Thymus (tissue), 11 donors: ENCODE results near the gene PRCD. TPM values are rescaled to one million over a fixed set of nuclear protein-coding genes. Genes with fewer than 3 reads are reported as not detected.
"Not testable (repeated sequence)": the region's sequence is repeated elsewhere in the genome, so short reads cannot be mapped to it uniquely, and the experiment has no call there.

Experiments
- DNase-seq, 9 donors: peaks; one replicate each; pipeline ENCODE4 v3.0.0-alpha.2; 2013; ENCODE audit warnings: low spot score in 9 of 9, low read depth in 6 of 9, missing footprints in 1 of 9
- H3K27ac ChIP-seq, 2 donors: one replicate each; pipeline ENCODE4 v1.5.1; 2013; ENCODE audit warnings: control low read depth in 1 of 2, low read depth in 1 of 2, low read length in 1 of 2, mild to moderate bottlenecking in 1 of 2, moderate library complexity in 1 of 2
- H3K27me3 ChIP-seq, 2 donors: one replicate each; pipeline ENCODE4 v1.5.1; 2013; ENCODE audit warnings: low read length in 1 of 2; ENCODE audit not compliant: control insufficient read depth in 2 of 2, insufficient read depth in 1 of 2
- H3K36me3 ChIP-seq, 2 donors: one replicate each; pipeline ENCODE4 v1.5.1; 2013; ENCODE audit warnings: low read length in 1 of 2, mild to moderate bottlenecking in 1 of 2, moderate library complexity in 1 of 2; ENCODE audit not compliant: control insufficient read depth in 2 of 2, insufficient read depth in 2 of 2
- H3K4me1 ChIP-seq, 2 donors: one replicate each; pipeline ENCODE4 v1.5.1; 2013; ENCODE audit warnings: low read length in 2 of 2; ENCODE audit not compliant: control insufficient read depth in 2 of 2, insufficient read depth in 2 of 2
- H3K4me3 ChIP-seq, 2 donors: one replicate each; pipeline ENCODE4 v1.5.1; 2013; ENCODE audit warnings: low read length in 2 of 2, control low read depth in 1 of 2, mild to moderate bottlenecking in 1 of 2
- H3K9me3 ChIP-seq, 2 donors: one replicate each; pipeline ENCODE4 v1.5.1; 2013; ENCODE audit warnings: low read length in 1 of 2, mild to moderate bottlenecking in 1 of 2; ENCODE audit not compliant: control insufficient read depth in 2 of 2, insufficient read depth in 1 of 2
- WGBS: extraction: QIAGEN DNeasy Blood & Tissue Kit; methylation state at CpG from one replicate; pipeline ENCODE4 v1.1.7; 2013; 5-methylcytosine and 5-hydroxymethylcytosine counted together
- polyA plus RNA-seq: library from polyadenylated mRNA; stranded (reverse); fragments of 200-250 nt; gene quantifications from one replicate; pipeline ENCODE4 v1.2.3, GENCODE V29; 2013
- total RNA-seq: library from RNA; stranded (reverse); fragments of 120-200 nt; gene quantifications from one replicate; pipeline ENCODE4 v1.2.4, GENCODE V29; 2013
- donor health status: healthy.

The PRCD gene
- total and polyA plus RNA-seq, 2 donors, result 0.47 to 16.8 TPM

DNA sequence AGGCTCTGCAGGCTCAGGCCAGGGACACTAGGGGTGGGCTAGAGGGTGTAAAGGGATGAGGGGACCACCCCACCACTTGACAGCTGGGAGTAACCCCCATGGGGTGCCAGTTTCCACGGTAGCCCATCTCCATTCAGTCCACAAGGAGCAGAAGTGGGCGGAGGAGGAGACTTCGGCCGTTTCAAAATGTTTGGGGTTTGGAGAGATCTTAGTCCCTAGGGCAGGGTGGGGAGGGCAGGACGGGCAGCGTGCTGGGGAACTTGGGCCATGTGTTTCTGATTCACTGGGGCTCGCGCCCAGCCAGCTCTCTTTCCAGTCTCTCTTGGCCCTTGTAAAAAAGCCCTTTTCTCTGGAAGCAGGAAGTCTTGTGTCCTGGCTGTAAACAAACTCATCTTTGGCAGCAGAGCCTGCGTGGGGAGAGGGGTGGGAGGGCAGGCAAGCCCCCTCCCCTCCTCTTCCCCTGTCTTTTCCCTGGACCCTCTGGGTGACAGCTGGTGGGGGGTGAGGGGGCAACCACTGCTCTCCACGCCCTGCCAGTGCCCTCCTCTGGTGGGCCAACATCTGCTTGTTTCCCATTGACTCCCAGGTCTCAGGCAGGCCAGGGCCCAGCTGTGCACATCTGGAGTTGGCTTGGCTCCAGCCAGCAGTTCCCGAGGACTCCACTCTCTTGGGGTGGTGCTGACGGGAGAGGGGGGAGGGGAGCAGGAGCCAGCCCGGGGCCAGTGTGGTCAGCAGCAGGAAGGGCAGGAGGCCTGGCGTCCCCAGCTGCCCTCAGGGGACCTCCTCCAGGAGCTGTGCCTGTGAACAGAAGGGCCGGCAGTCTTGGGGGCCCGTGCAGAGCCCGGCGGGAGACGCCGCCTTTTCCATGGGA is 10.4 kb upstream of the PRCD start:
- Histone ChIP-seq H3K4me3 (peak overlapping the region in 1 of 2 donors; percentile 53), H3K36me3 (no peaks in the 10 kb centered on the region), H3K27me3 (no peaks in the 10 kb centered on the region), H3K9me3 (no peaks in the 10 kb centered on the region), H3K4me1 (peaks cover 23 to 41% of the 10 kb centered on the region in 2 donors), H3K27ac (peak overlapping the region; percentile 47 to 99)
- DNase-seq, result no peak
- WGBS, result 83% methylated on average over 20 of the region's 20 CpGs

- Histone ChIP-seq H3K4me1 (peaks cover 23 to 46% of the 10 kb centered on the region in 2 donors), H3K27ac (peak overlapping the region; percentile 26 to 72), H3K9me3 (no peaks in the 10 kb centered on the region), H3K4me3 (no peak overlapping the region), H3K36me3 (no peaks in the 10 kb centered on the region), H3K27me3 (peaks cover 0 to 6% of the 10 kb centered on the region in 2 donors)
- WGBS, result 94% methylated on average over 23 of the region's 23 CpGs
- no peak for DNase-seq
Measured at GRCh38 chr17:76530095-76530723, 9.6 kb upstream of the PRCD start.

DNA sequence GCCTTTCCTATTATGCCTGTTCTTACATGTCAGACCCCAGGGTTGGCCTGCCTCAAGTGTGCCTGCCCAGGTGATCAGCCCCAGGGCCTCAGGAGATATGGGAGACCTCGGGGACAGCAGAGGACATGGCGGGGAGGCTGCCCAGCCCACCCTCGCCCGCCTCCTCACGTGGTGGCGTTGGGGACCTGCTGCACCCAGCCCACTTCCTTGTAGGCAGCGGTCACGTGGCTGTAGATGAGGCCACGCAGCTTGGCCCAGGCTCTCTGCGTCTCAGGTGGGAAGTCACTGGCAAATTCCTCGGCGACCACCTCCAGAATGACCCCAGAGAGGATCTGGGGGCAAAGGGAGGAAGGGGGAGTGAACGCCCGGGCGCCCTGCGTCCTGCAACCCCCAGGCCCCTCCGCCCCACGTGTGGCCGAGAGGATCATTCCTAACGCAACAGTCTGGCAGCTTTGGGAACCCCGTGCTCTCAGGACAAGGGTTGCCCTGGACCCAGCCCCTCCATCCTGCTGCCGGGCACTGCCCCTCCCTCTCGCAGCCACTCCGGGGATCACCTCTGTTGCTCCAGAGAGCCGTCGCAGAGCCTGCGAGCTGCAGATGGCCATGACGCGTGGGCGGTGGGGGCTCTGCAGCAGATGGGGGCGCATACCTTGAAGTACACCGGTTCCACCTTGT is 8.9 kb upstream of the PRCD start:
- Histone ChIP-seq H3K9me3 (no peaks in the 10 kb centered on the region), H3K36me3 (no peaks in the 10 kb centered on the region), H3K27ac (no peak overlapping the region), H3K4me1 (peaks cover 23 to 46% of the 10 kb centered on the region in 2 donors), H3K4me3 (no peak overlapping the region), H3K27me3 (peaks cover 5 to 13% of the 10 kb centered on the region in 2 donors)
- DNase-seq, result no peak
- 93% methylated on average over 32 of the region's 32 CpGs for WGBS

DNA sequence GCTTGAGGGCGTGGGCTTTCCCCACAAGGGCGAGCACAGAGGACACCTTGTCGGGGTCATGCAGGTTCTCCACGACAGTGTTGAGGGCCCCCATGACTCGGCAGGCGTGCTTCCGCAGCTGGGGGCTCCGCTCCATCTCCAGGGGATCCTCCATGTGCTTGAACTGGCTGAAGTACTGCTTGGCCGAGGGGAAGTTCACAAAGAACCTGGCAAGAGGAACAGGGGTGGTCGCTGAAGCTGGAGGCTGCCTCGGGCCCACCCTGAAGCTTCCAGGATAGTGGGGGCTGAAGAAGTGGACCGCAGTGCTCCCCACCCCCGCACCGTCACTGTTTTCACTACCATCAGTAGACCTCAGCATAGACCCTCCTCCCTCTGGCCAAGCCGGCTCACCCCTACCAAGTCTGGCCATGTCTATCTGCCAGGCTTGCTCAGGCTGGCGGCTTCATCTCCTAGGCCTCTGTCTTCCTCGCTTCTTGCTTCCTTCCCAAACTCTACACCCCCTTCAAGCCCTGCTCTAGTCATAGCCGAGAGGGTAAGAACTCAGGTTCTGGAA is 8.3 kb upstream of the PRCD start:
- Histone ChIP-seq H3K4me1 (peaks cover 23 to 46% of the 10 kb centered on the region in 2 donors), H3K9me3 (no peaks in the 10 kb centered on the region), H3K4me3 (no peak overlapping the region), H3K27me3 (peaks cover 11 to 19% of the 10 kb centered on the region in 2 donors), H3K36me3 (no peaks in the 10 kb centered on the region), H3K27ac (no peak overlapping the region)
- DNase-seq, result no peak
- WGBS, result 91% methylated on average over 18 of the region's 18 CpGs

DNA sequence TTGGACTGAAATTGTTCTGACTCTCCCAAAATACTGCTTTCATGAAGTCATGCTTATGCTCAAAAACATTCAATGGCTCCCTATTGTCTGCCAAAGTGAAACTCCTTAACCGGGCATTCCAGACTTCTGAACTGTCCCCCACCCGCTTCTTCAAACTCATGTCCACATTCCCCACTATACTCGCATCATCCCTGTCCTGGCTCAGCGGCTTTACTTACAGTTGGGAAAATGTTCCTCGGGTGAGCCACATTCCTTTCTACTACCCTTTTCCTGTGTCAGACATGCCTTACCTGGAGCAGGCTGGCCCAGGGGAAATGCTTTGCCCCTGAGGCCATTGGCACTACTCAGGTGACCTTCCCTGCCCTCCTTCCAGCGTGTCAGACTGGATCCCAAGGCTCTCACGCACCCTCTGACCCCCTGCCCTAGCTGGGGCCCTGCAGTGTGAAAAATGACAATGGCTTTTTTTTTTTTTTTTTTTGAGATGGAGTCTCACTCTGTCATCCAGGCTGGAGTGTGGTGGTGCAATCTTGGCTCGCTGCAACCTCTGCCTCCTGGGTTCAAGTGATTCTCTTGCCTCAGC is 7.7 kb upstream of the PRCD start:
- Histone ChIP-seq H3K36me3 (no peaks in the 10 kb centered on the region), H3K4me1 (peaks cover 21 to 44% of the 10 kb centered on the region in 2 donors), H3K27ac (no peak overlapping the region), H3K27me3 (peaks cover 17 to 25% of the 10 kb centered on the region in 2 donors), H3K4me3 (no peak overlapping the region), H3K9me3 (no peaks in the 10 kb centered on the region)
- 97% methylated on average over 8 of the region's 8 CpGs for WGBS
- no peak for DNase-seq

DNA sequence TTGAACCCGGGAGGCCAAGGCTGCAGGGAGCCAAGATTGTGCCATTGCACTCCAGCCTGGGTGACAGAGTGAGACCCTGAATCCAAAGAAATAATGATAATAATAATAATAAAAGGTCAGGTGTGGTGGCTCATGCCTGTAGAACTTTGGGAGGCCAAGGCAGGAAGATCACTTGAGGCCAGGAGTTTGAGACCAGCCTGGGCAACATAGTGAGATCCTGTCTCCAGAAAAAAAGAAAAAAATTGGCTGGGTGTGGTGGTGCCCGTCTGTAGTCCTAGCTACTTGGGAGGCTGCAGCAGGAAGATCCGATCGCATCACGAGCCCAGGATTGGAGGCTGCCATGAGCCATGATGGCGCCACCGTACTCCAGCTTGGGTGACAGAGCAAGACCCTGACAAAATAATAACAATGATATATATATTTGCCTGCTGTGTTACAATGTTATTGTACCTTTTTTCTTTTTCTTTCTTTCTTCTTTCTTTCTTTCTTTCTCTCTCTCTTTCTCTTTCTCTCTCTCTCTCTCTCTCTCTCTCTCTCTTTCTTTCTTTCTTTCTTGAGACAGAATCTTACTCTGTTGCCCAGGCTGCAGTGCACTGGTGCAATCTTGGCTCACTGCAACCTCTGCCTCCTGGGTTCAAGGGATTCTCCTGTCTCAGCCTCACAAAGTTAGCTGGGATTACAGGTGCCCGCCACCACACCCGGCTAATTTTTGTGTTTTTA is 6.0 kb upstream of the PRCD start:
- H3K27ac ChIP-seq, H3K36me3 ChIP-seq, DNase-seq, H3K9me3 ChIP-seq, H3K4me3 ChIP-seq: not testable (repeated sequence)
- H3K27me3 ChIP-seq, result peaks cover 33 to 41% of the 10 kb centered on the region in 2 donors
- WGBS, result 98% methylated on average over 9 of the region's 9 CpGs
- peaks cover 10 to 32% of the 10 kb centered on the region in 2 donors for H3K4me1 ChIP-seq

GRCh38 chr17:76534831-76535732 is 4.8 kb upstream of the PRCD start:
- 75% methylated on average over 7 of the region's 7 CpGs for WGBS
- Histone ChIP-seq H3K27ac (no peak overlapping the region), H3K4me1 (peaks cover 0 to 19% of the 10 kb centered on the region in 2 donors), H3K9me3 (peaks cover 0 to 5% of the 10 kb centered on the region in 2 donors), H3K4me3 (no peak overlapping the region), H3K27me3 (peaks cover 45 to 54% of the 10 kb centered on the region in 2 donors), H3K36me3 (no peaks in the 10 kb centered on the region)
- DNase-seq, result no peak
